Measurements from ENCODE around the gene CMC4.

The CMC4 gene

DNA sequence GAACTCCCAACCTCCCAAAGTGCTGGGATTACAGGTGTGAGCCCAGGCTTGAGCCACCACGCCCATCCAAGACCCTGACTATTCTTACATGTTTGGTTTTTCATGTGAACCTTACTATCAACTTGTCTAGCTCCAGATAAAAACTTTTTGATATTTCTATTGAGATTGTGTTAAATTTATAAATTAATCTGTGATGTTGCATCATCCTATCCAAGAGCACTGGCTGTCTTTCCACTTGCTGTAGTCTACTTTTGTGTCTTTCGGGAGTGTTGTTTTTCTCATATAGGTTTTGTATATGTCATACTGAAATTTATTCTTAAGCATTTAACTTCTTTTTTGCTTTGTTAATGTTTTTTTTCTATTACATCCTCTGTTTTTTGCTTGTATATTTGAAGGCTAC, 35.0 kb upstream of the CMC4 start:
- H3K9me3 ChIP-seq (ENCODE audit: severe bottlenecking), result no peaks in the 10 kb centered on the region
- no peak for DNase-seq
- no peak overlapping the region for H3K4me3 ChIP-seq (ENCODE audit: low read depth, low read length)
- TF ChIP-seq, protein P1, sequence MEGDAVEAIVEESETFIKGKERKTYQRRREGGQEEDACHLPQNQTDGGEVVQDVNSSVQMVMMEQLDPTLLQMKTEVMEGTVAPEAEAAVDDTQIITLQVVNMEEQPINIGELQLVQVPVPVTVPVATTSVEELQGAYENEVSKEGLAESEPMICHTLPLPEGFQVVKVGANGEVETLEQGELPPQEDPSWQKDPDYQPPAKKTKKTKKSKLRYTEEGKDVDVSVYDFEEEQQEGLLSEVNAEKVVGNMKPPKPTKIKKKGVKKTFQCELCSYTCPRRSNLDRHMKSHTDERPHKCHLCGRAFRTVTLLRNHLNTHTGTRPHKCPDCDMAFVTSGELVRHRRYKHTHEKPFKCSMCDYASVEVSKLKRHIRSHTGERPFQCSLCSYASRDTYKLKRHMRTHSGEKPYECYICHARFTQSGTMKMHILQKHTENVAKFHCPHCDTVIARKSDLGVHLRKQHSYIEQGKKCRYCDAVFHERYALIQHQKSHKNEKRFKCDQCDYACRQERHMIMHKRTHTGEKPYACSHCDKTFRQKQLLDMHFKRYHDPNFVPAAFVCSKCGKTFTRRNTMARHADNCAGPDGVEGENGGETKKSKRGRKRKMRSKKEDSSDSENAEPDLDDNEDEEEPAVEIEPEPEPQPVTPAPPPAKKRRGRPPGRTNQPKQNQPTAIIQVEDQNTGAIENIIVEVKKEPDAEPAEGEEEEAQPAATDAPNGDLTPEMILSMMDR (IDR thresholded peaks at IDR 0.05; ENCODE audit: low read depth, low read length), result no peak
- H3K36me3 ChIP-seq, result peaks cover 7% of the 10 kb centered on the region
- peaks cover 3% of the 10 kb centered on the region for H3K27me3 ChIP-seq (ENCODE audit: insufficient read depth, low read depth, severe bottlenecking)
- H3K27ac ChIP-seq, result no peak overlapping the region

DNA sequence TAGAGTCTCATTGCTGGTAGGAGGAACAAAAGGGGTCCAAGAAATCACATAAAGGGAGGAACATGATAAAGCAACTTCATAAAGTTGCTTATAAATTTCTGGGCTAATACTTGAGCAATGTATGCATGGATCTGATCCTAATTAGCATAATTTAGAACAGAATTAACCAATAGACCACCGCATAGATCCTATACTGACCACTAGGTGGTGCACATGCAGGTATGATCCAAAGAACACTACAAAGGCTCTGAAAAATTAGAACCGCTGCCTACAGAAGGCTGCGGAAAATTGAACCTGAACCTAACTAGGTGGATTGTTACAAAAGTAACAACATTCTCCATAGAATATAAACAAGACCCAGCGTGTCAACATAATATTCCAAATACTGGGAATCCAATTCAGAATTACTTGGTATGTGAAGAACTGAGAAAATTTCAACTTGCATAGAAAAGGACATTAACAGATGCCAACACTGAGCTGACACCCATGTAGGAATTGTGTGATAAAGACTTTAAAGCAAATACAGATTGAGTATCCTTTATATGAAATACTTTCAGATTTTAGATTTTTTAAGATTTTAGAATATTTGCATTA, 23.6 kb upstream of the CMC4 start:
- H3K36me3 ChIP-seq, result peaks cover 17% of the 10 kb centered on the region
- no peaks in the 10 kb centered on the region for H3K9me3 ChIP-seq (ENCODE audit: severe bottlenecking)
- TF ChIP-seq, protein P1 (IDR thresholded peaks at IDR 0.05; ENCODE audit: low read depth, low read length), result peak; percentile 69
- H3K27me3 ChIP-seq (ENCODE audit: insufficient read depth, low read depth, severe bottlenecking), result no peaks in the 10 kb centered on the region
- H3K4me3 ChIP-seq (ENCODE audit: low read depth, low read length), result no peak overlapping the region
- peak; percentile 33 for DNase-seq
- H3K27ac ChIP-seq, result no peak overlapping the region

DNA sequence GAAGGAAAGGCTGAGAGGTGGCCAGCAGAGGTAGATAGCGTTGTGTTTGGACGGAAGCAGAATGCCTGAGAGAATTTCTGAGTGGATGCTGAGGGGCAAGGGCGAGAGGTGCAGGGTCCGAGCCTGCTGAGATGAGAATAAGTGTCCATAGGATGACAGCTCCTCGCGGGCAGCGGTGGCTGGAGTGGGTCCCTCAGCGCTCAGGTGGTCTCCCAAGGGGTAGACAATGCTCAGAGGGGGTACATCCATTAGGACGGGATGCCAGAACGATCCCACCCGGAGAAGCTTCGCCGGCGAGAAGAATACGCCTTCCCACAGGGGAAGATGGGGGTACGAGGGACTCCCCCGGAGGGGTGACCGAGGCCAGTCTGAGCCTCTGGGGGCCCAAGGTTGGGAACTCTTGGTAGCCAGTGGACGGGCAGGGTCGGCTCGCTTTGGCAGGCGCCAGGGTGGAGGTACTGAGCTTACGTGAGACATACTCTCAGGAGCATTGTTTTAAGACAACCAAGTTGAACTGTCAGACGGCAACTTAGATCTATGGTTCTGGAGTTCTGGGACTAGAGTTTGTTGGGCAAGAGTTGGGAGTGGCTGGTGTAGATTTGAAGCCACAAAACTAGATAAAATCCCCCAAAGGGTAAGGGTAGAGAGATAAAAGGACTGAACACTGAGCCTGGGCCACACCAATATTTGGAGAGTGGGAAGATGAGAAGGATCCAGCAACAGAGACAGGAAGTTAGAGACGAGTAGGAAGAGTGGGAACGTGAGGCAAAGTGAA, 16.2 kb upstream of the CMC4 start:
- TF ChIP-seq, protein P1 (IDR thresholded peaks at IDR 0.05; ENCODE audit: low read depth, low read length), result no peak
- Histone ChIP-seq H3K4me3 (ENCODE audit: low read depth, low read length) (no peak overlapping the region), H3K27ac (no peak overlapping the region), H3K36me3 (peaks cover 22% of the 10 kb centered on the region), H3K9me3 (ENCODE audit: severe bottlenecking) (no peaks in the 10 kb centered on the region), H3K27me3 (ENCODE audit: insufficient read depth, low read depth, severe bottlenecking) (no peaks in the 10 kb centered on the region)
- DNase-seq, result no peak

DNA sequence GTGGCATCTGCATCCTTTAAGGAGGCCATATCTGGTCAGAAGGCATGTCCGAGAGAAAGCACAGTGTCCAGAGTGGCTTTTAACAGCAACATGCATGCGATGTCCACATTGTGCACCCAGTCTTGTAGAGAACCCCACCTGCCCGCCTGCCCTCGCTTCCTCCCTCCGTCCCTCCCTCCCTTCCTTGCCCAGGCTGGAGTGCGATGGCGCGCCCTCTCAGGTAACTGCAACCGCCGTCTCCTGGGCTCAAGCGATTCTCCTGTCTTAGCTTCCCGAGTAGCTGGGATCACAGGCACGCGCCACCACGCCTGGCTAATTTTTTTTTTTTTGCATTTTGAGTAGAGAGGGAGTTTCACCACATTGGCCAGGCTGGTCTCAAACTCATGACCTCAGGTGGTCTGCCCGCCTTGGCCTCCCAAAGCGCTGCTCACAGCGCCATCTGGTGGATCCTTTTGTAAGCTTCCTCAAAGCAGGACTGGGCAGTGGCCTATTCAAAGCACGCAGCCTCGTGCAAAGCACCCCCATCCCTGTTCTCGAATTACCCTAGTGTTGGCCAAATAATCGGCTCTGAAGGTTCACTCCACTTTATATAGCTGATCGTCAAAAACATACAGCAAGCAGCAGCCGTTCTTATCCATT, 15.4 kb upstream of the CMC4 start:
- H3K36me3 ChIP-seq, result peaks cover 26% of the 10 kb centered on the region
- DNase-seq, result peak; percentile 67
- no peaks in the 10 kb centered on the region for H3K9me3 ChIP-seq (ENCODE audit: severe bottlenecking)
- TF ChIP-seq, protein P1 (IDR thresholded peaks at IDR 0.05; ENCODE audit: low read depth, low read length), result peak; percentile 84
- no peak overlapping the region for H3K27ac ChIP-seq
- no peak overlapping the region for H3K4me3 ChIP-seq (ENCODE audit: low read depth, low read length)
- no peaks in the 10 kb centered on the region for H3K27me3 ChIP-seq (ENCODE audit: insufficient read depth, low read depth, severe bottlenecking)

DNA sequence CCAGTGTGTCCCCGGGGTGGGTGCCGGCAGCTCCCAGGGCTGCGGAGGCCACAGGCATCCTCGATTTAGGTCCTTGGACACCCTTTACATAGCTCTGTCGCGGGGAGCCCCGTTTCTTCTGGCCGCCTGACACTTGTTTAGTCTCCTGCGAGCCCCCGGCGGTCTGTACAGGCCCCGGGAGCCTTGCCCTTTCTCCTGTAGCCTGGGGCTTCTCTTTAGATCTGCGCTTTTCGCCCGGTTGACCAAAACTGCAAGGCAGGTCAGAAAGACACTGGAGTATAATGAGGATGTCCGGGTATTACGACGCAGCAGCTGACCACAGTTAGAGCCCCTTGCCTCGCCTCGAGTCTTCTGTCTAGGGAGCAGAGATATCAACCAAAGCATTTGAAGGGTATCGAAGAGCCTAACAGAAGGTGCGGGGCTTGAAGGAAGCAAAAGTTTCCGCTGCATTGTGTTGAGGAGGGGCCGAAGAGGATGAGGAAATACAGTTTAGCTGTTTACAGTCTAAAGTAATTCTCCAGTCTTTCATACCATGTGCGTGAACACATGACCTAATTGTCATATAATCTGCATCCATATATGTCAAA, 851 bp upstream of the CMC4 start:
- Histone ChIP-seq H3K27ac (peak overlapping the region; percentile 88), H3K4me3 (ENCODE audit: low read depth, low read length) (peak overlapping the region; percentile 76), H3K36me3 (peaks cover 38% of the 10 kb centered on the region), H3K9me3 (ENCODE audit: severe bottlenecking) (no peaks in the 10 kb centered on the region), H3K27me3 (ENCODE audit: insufficient read depth, low read depth, severe bottlenecking) (no peaks in the 10 kb centered on the region)
- TF ChIP-seq, protein P1 (IDR thresholded peaks at IDR 0.05; ENCODE audit: low read depth, low read length), result no peak
- DNase-seq, result no peak

Data from WERI-Rb-1 (cell line).